Activated T-cell treated with anti-CD3 and anti-CD28 coated beads, Interleukin-2, amount 50 U/mL, for 24 hours (primary cell): ENCODE results near the gene UBL4B.

ENCODE experiments used
- DNase-seq: peaks from one replicate; pipeline ENCODE4 v3.0.0-alpha.2; 2020
- H3K27ac Mint-ChIP-seq: 2 replicates; pipeline ENCODE4 v1.8.0; 2020; ENCODE audit warnings: mild to moderate bottlenecking, mixed read lengths
- H3K27me3 Mint-ChIP-seq: 2 replicates; pipeline ENCODE4 v1.8.0; 2020; ENCODE audit warnings: mixed read lengths
- H3K36me3 Mint-ChIP-seq: 2 replicates; pipeline ENCODE4 v1.8.0; 2020; ENCODE audit warnings: low read depth, mixed read lengths
- H3K4me1 Mint-ChIP-seq: 2 replicates; pipeline ENCODE4 v1.8.0; 2020; ENCODE audit warnings: low read depth, mixed read lengths
- H3K4me3 Mint-ChIP-seq: 2 replicates; pipeline ENCODE4 v1.8.0; 2020; ENCODE audit warnings: mild to moderate bottlenecking, moderate library complexity, mixed read lengths
- H3K9me3 Mint-ChIP-seq: 2 replicates; pipeline ENCODE4 v1.8.0; 2020; ENCODE audit warnings: mixed read lengths

Gene UBL4B

GRCh38 chr1:110119843-110120242, 7.6 kb downstream of the UBL4B start:
- Mint-ChIP-seq H3K4me3 (no peak overlapping the region), H3K36me3 (peaks cover 2% of the 10 kb centered on the region), H3K27me3 (peaks cover 26% of the 10 kb centered on the region), H3K4me1 (peaks cover 10% of the 10 kb centered on the region), H3K9me3 (peaks cover 6% of the 10 kb centered on the region), H3K27ac (no peak overlapping the region)
- no peak for DNase-seq

GRCh38 chr1:110120960-110121561, 8.8 kb downstream of the UBL4B start:
- Mint-ChIP-seq H3K4me3 (no peak overlapping the region), H3K27me3 (peaks cover 34% of the 10 kb centered on the region), H3K27ac (peak overlapping the region; percentile 50), H3K36me3 (peaks cover 2% of the 10 kb centered on the region), H3K4me1 (peaks cover 10% of the 10 kb centered on the region), H3K9me3 (peaks cover 8% of the 10 kb centered on the region)
- no peak for DNase-seq

GRCh38 chr1:110123224-110123623, 11.0 kb downstream of the UBL4B start:
- Mint-ChIP-seq H3K27ac (no peak overlapping the region), H3K36me3 (peaks cover 2% of the 10 kb centered on the region), H3K4me1 (peaks cover 10% of the 10 kb centered on the region), H3K9me3 (peaks cover 8% of the 10 kb centered on the region), H3K4me3 (no peak overlapping the region), H3K27me3 (peaks cover 24% of the 10 kb centered on the region)
- DNase-seq = no peak

- no peaks in the 10 kb centered on the region for H3K36me3 Mint-ChIP-seq
- peaks cover 2% of the 10 kb centered on the region for H3K4me1 Mint-ChIP-seq
- H3K27ac Mint-ChIP-seq = no peak overlapping the region
- no peak for DNase-seq
- no peak overlapping the region for H3K4me3 Mint-ChIP-seq
- H3K9me3 Mint-ChIP-seq = peaks cover 3% of the 10 kb centered on the region
- peaks cover 44% of the 10 kb centered on the region for H3K27me3 Mint-ChIP-seq
These were observed 13.6 kb downstream of the UBL4B start for GRCh38 chr1:110125810-110126209.

- Mint-ChIP-seq H3K4me1 (peaks cover 2% of the 10 kb centered on the region), H3K27ac (no peak overlapping the region)
These were observed 17.9 kb downstream of the UBL4B start for GRCh38 chr1:110130113-110130591.

GRCh38 chr1:110130989-110131388, 18.7 kb downstream of the UBL4B start:
- peaks cover 57% of the 10 kb centered on the region for H3K27me3 Mint-ChIP-seq

More at GRCh38 chr1:110130113-110130591, 17.9 kb downstream of the UBL4B start:
- no peaks in the 10 kb centered on the region for H3K36me3 Mint-ChIP-seq
- H3K4me3 Mint-ChIP-seq = no peak overlapping the region
- peaks cover 57% of the 10 kb centered on the region for H3K27me3 Mint-ChIP-seq
- no peak for DNase-seq
- peaks cover 3% of the 10 kb centered on the region for H3K9me3 Mint-ChIP-seq

GRCh38 chr1:110132682-110133081, 20.4 kb downstream of the UBL4B start:
- no peaks in the 10 kb centered on the region for H3K36me3 Mint-ChIP-seq

More at GRCh38 chr1:110130989-110131388, 18.7 kb downstream of the UBL4B start:
- Mint-ChIP-seq H3K27ac (no peak overlapping the region), H3K9me3 (no peaks in the 10 kb centered on the region), H3K4me3 (no peak overlapping the region), H3K36me3 (no peaks in the 10 kb centered on the region), H3K4me1 (peaks cover 2% of the 10 kb centered on the region)
- DNase-seq = no peak

GRCh38 chr1:110133436-110133835, 21.2 kb downstream of the UBL4B start:
- no peak for DNase-seq
- Mint-ChIP-seq H3K9me3 (no peaks in the 10 kb centered on the region), H3K27ac (no peak overlapping the region), H3K27me3 (peaks cover 73% of the 10 kb centered on the region), H3K36me3 (no peaks in the 10 kb centered on the region), H3K4me3 (no peak overlapping the region), H3K4me1 (peaks cover 10% of the 10 kb centered on the region)

More at GRCh38 chr1:110132682-110133081, 20.4 kb downstream of the UBL4B start:
- peaks cover 10% of the 10 kb centered on the region for H3K4me1 Mint-ChIP-seq
- H3K4me3 Mint-ChIP-seq = no peak overlapping the region
- no peak for DNase-seq
- H3K27me3 Mint-ChIP-seq = peaks cover 71% of the 10 kb centered on the region
- H3K9me3 Mint-ChIP-seq = no peaks in the 10 kb centered on the region
- H3K27ac Mint-ChIP-seq = no peak overlapping the region

GRCh38 chr1:110134050-110134595, 21.9 kb downstream of the UBL4B start:
- Mint-ChIP-seq H3K4me3 (no peak overlapping the region), H3K27me3 (peaks cover 70% of the 10 kb centered on the region), H3K27ac (no peak overlapping the region), H3K36me3 (no peaks in the 10 kb centered on the region), H3K9me3 (no peaks in the 10 kb centered on the region), H3K4me1 (peaks cover 10% of the 10 kb centered on the region)
- DNase-seq = no peak

GRCh38 chr1:110135246-110135645, 23.0 kb downstream of the UBL4B start:
- peaks cover 10% of the 10 kb centered on the region for H3K4me1 Mint-ChIP-seq
- H3K27ac Mint-ChIP-seq = no peak overlapping the region
- no peaks in the 10 kb centered on the region for H3K36me3 Mint-ChIP-seq
- H3K4me3 Mint-ChIP-seq = no peak overlapping the region
- DNase-seq = no peak
- no peaks in the 10 kb centered on the region for H3K9me3 Mint-ChIP-seq
- H3K27me3 Mint-ChIP-seq = peaks cover 64% of the 10 kb centered on the region

- no peak overlapping the region for H3K4me3 Mint-ChIP-seq
- DNase-seq = no peak
- H3K27ac Mint-ChIP-seq = no peak overlapping the region
These were observed 23.4 kb downstream of the UBL4B start for GRCh38 chr1:110135666-110136065.

GRCh38 chr1:110136911-110137310, 24.7 kb downstream of the UBL4B start:
- H3K9me3 Mint-ChIP-seq = no peaks in the 10 kb centered on the region
- peaks cover 62% of the 10 kb centered on the region for H3K27me3 Mint-ChIP-seq
- peaks cover 8% of the 10 kb centered on the region for H3K4me1 Mint-ChIP-seq
- H3K27ac Mint-ChIP-seq = no peak overlapping the region
- DNase-seq = peak; percentile 42
- H3K4me3 Mint-ChIP-seq = no peak overlapping the region
- no peaks in the 10 kb centered on the region for H3K36me3 Mint-ChIP-seq

More at GRCh38 chr1:110135666-110136065, 23.4 kb downstream of the UBL4B start:
- Mint-ChIP-seq H3K4me1 (peaks cover 8% of the 10 kb centered on the region), H3K27me3 (peaks cover 61% of the 10 kb centered on the region), H3K9me3 (no peaks in the 10 kb centered on the region), H3K36me3 (no peaks in the 10 kb centered on the region)

GRCh38 chr1:110138956-110139355, 26.7 kb downstream of the UBL4B start:
- Mint-ChIP-seq H3K27ac (no peak overlapping the region), H3K36me3 (no peaks in the 10 kb centered on the region), H3K4me1 (peaks cover 8% of the 10 kb centered on the region), H3K27me3 (peaks cover 61% of the 10 kb centered on the region), H3K4me3 (no peak overlapping the region), H3K9me3 (no peaks in the 10 kb centered on the region)
- no peak for DNase-seq

GRCh38 chr1:110144366-110144765, 32.1 kb downstream of the UBL4B start:
- H3K4me3 Mint-ChIP-seq = no peak overlapping the region
- H3K36me3 Mint-ChIP-seq = no peaks in the 10 kb centered on the region
- peaks cover 24% of the 10 kb centered on the region for H3K27me3 Mint-ChIP-seq
- H3K4me1 Mint-ChIP-seq = no peaks in the 10 kb centered on the region
- H3K27ac Mint-ChIP-seq = no peak overlapping the region
- no peaks in the 10 kb centered on the region for H3K9me3 Mint-ChIP-seq
- DNase-seq = no peak

- H3K4me3 Mint-ChIP-seq = no peak overlapping the region
- DNase-seq = no peak
- H3K27me3 Mint-ChIP-seq = peaks cover 29% of the 10 kb centered on the region
- H3K4me1 Mint-ChIP-seq = peaks cover 3% of the 10 kb centered on the region
- H3K27ac Mint-ChIP-seq = no peak overlapping the region
- no peaks in the 10 kb centered on the region for H3K36me3 Mint-ChIP-seq
- no peaks in the 10 kb centered on the region for H3K9me3 Mint-ChIP-seq
These were observed 36.7 kb downstream of the UBL4B start for GRCh38 chr1:110148961-110149360.
